Activated naive CD4-positive, alpha-beta T cell treated with anti-CD3 and anti-CD28 coated beads for 36 hours (primary cell): ENCODE results near the gene PTPRN2. TPM values are rescaled to one million over a fixed set of nuclear protein-coding genes. Genes with fewer than 3 reads are reported as not detected.

ENCODE experiments used
- CTCF ChIA-PET: fragments of 350-600 bp; sonication (Branson Sonifier 250); formaldehyde crosslinking; loops from one replicate; lab custom pipeline; 2021; ENCODE audit warnings: antibody characterized with exemption; lab: Charles Lee
- DNase-seq: peaks from one replicate; pipeline ENCODE4 v3.0.0-alpha.2; 2020
- H3K27ac Mint-ChIP-seq: one replicate; pipeline ENCODE4 v1.8.0; 2021; ENCODE audit warnings: mild to moderate bottlenecking, mixed read lengths
- H3K27me3 Mint-ChIP-seq: one replicate; pipeline ENCODE4 v1.8.0; 2021; ENCODE audit warnings: low read depth, mixed read lengths
- H3K36me3 Mint-ChIP-seq: one replicate; pipeline ENCODE4 v1.8.0; 2021; ENCODE audit warnings: low read depth, mixed read lengths
- H3K4me1 Mint-ChIP-seq: one replicate; pipeline ENCODE4 v1.8.0; 2021; ENCODE audit warnings: low read depth, mixed read lengths
- H3K4me3 Mint-ChIP-seq: one replicate; pipeline ENCODE4 v1.8.0; 2021; ENCODE audit warnings: mild to moderate bottlenecking, moderate library complexity, mixed read lengths
- H3K9me3 Mint-ChIP-seq: one replicate; pipeline ENCODE4 v1.8.0; 2021; ENCODE audit warnings: mixed read lengths
- intact Hi-C: fragments of 100-400 bp; cut with micrococcal nuclease; formaldehyde crosslinking; loops from one replicate; pipeline ENCODE4 v1.15.1; 2023
- total RNA-seq, 2 experiments: library from RNA; stranded (reverse); gene quantifications; one replicate each; pipeline ENCODE4 v1.2.3, GENCODE V29; 2021

The PTPRN2 gene
- total RNA-seq, 2 experiments from 2014 or later: 0.54 to 0.62 TPM

DNA sequence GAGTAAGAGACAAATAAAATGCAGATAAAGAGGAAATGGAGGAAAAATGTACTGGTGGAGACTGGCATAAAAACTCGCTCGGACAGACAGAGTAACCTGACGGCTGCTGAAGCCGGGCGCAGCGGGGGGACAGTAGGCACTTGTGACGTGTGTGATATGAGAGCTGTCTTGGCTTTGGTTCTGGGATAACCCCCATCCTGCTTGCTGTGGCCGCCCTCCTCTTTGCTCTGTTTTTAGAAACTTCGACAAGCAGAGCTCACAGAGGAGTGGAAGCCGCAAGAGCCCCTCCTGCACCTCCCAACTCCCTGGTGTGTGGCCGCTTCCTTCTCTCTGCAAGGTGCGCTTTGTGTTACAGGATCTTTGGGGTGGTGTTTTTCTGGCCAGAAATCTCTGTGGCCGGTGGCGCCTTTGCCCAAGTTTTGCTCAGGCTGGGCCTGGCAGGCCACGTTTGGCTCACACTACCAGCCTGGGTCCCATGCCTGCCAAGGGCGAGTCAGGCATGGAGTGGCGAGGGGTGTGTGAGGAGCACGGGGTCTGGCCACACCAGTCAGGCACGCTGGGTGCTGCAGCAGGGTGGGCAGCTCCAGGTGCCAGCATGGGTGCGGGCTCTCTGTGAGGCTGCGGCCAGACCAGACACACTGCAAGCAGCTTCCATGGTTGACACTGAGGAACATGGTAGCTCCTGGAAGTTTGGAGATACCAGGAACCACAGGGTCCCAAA lies 982.8 kb downstream of the PTPRN2 start:
- Mint-ChIP-seq H3K36me3 (no peaks in the 10 kb centered on the region), H3K27ac (no peak overlapping the region), H3K9me3 (no peaks in the 10 kb centered on the region), H3K4me1 (peaks cover 4% of the 10 kb centered on the region), H3K4me3 (no peak overlapping the region), H3K27me3 (no peaks in the 10 kb centered on the region)
- no peak for DNase-seq
- CTCF ChIA-PET: no interaction called here
- intact Hi-C loops: no loop called here

GRCh38 chr7:157603716-157604115 lies 983.9 kb downstream of the PTPRN2 start:
- H3K4me1 Mint-ChIP-seq: peaks cover 4% of the 10 kb centered on the region
- CTCF ChIA-PET: no interaction called here
- no peak for DNase-seq
- no peak overlapping the region for H3K4me3 Mint-ChIP-seq
- intact Hi-C loops: no loop called here
- no peaks in the 10 kb centered on the region for H3K27me3 Mint-ChIP-seq
- no peaks in the 10 kb centered on the region for H3K9me3 Mint-ChIP-seq
- H3K27ac Mint-ChIP-seq: no peak overlapping the region
- no peaks in the 10 kb centered on the region for H3K36me3 Mint-ChIP-seq

GRCh38 chr7:157603005-157603404 lies 984.6 kb downstream of the PTPRN2 start:
- Mint-ChIP-seq H3K9me3 (no peaks in the 10 kb centered on the region), H3K36me3 (no peaks in the 10 kb centered on the region), H3K4me3 (no peak overlapping the region), H3K27ac (no peak overlapping the region), H3K4me1 (peaks cover 4% of the 10 kb centered on the region), H3K27me3 (no peaks in the 10 kb centered on the region)
- CTCF ChIA-PET: no interaction called here
- intact Hi-C loops: no loop called here
- no peak for DNase-seq

- Mint-ChIP-seq H3K27me3 (no peaks in the 10 kb centered on the region), H3K27ac (no peak overlapping the region), H3K36me3 (no peaks in the 10 kb centered on the region), H3K9me3 (no peaks in the 10 kb centered on the region), H3K4me3 (no peak overlapping the region), H3K4me1 (peaks cover 4% of the 10 kb centered on the region)
- intact Hi-C loops: no loop called here
- CTCF ChIA-PET: interaction anchor here (0.7 kb wide), 1 partner anchor 11 kb away, joined by 3 read pairs; no protein-coding TSS in a partner anchor
- no peak for DNase-seq
Measured at GRCh38 chr7:157602581-157602980, 985.0 kb downstream of the PTPRN2 start.

DNA sequence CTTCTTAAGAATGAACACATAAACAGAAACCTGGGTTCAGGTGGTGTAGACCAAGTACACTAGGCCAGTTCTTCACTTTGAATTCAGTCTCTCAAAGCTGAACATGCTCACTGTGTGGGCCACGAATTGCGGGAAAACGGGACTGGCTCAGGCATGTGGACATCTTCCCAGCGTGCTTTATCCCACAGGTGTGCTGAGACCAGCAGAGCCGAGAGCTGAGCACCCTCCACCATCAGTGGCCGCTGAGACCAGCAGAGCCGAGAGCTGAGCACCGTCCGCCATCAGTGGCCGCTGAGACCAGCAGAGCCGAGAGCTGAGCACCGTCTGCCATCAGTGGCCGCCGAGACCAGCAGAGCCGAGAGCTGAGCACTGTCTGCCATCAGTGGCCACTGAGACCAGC lies 985.5 kb downstream of the PTPRN2 start:
- DNase-seq: no peak
- H3K27ac Mint-ChIP-seq: no peak overlapping the region
- no peaks in the 10 kb centered on the region for H3K9me3 Mint-ChIP-seq
- no peaks in the 10 kb centered on the region for H3K36me3 Mint-ChIP-seq
- no peak overlapping the region for H3K4me3 Mint-ChIP-seq
- intact Hi-C loops: no loop called here
- CTCF ChIA-PET: interaction anchor here (0.7 kb wide), 1 partner anchor 10 kb away, joined by 3 read pairs; no protein-coding TSS in a partner anchor
- H3K27me3 Mint-ChIP-seq: no peaks in the 10 kb centered on the region
- H3K4me1 Mint-ChIP-seq: peaks cover 4% of the 10 kb centered on the region

- intact Hi-C loops: no loop called here
- H3K36me3 Mint-ChIP-seq: no peaks in the 10 kb centered on the region
- CTCF ChIA-PET: no interaction called here
- no peaks in the 10 kb centered on the region for H3K27me3 Mint-ChIP-seq
- no peak for DNase-seq
- H3K4me1 Mint-ChIP-seq: peaks cover 1% of the 10 kb centered on the region
- H3K4me3 Mint-ChIP-seq: no peak overlapping the region
- no peaks in the 10 kb centered on the region for H3K9me3 Mint-ChIP-seq
- H3K27ac Mint-ChIP-seq: no peak overlapping the region
Measured at GRCh38 chr7:157601530-157601929, 986.1 kb downstream of the PTPRN2 start.

- H3K36me3 Mint-ChIP-seq: no peaks in the 10 kb centered on the region
- intact Hi-C loops: no loop called here
- CTCF ChIA-PET: no interaction called here
- no peaks in the 10 kb centered on the region for H3K4me1 Mint-ChIP-seq
- H3K4me3 Mint-ChIP-seq: no peak overlapping the region
- no peaks in the 10 kb centered on the region for H3K9me3 Mint-ChIP-seq
- DNase-seq: no peak
- H3K27me3 Mint-ChIP-seq: no peaks in the 10 kb centered on the region
- no peak overlapping the region for H3K27ac Mint-ChIP-seq
Measured at GRCh38 chr7:157599491-157599890, 988.1 kb downstream of the PTPRN2 start.

- H3K36me3 Mint-ChIP-seq: no peaks in the 10 kb centered on the region
- no peak overlapping the region for H3K27ac Mint-ChIP-seq
- no peak overlapping the region for H3K4me3 Mint-ChIP-seq
- CTCF ChIA-PET: no interaction called here
- H3K27me3 Mint-ChIP-seq: peaks cover under 1% of the 10 kb centered on the region
- no peaks in the 10 kb centered on the region for H3K4me1 Mint-ChIP-seq
- no peaks in the 10 kb centered on the region for H3K9me3 Mint-ChIP-seq
- intact Hi-C loops: no loop called here
- DNase-seq: no peak
Measured at GRCh38 chr7:157597562-157597961, 990.1 kb downstream of the PTPRN2 start.

GRCh38 chr7:157596881-157597280 lies 990.7 kb downstream of the PTPRN2 start:
- H3K27me3 Mint-ChIP-seq: peaks cover 4% of the 10 kb centered on the region
- no peak for DNase-seq
- intact Hi-C loops: no loop called here
- no peaks in the 10 kb centered on the region for H3K36me3 Mint-ChIP-seq
- CTCF ChIA-PET: no interaction called here
- no peak overlapping the region for H3K27ac Mint-ChIP-seq
- H3K4me1 Mint-ChIP-seq: no peaks in the 10 kb centered on the region
- H3K4me3 Mint-ChIP-seq: no peak overlapping the region
- no peaks in the 10 kb centered on the region for H3K9me3 Mint-ChIP-seq

GRCh38 chr7:157596471-157596870 lies 991.2 kb downstream of the PTPRN2 start:
- intact Hi-C loops: no loop called here
- H3K36me3 Mint-ChIP-seq: no peaks in the 10 kb centered on the region
- H3K9me3 Mint-ChIP-seq: no peaks in the 10 kb centered on the region
- no peak overlapping the region for H3K4me3 Mint-ChIP-seq
- H3K4me1 Mint-ChIP-seq: no peaks in the 10 kb centered on the region
- DNase-seq: no peak
- CTCF ChIA-PET: no interaction called here
- peaks cover 4% of the 10 kb centered on the region for H3K27me3 Mint-ChIP-seq
- H3K27ac Mint-ChIP-seq: no peak overlapping the region

DNA sequence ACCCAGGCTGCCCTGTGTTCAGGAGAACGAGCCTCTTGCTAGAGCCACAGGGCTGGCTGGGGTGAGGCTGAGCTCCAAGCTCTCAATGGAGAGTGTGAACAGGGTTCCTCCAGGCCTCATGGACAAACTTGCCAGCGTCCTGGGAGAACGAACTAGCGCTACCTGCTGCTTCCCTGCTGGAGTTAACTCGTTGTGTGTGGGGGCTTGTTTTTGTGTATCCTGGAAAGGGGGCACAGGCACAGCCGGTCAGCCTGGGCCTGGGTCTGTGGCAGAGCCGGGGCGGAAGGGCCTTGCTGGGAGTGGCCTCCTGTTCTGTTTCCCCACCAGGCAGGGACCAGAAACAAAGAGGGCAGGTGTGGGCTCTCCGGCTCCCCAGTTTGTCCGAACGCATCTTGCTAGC lies 991.6 kb downstream of the PTPRN2 start:
- H3K4me3 Mint-ChIP-seq: no peak overlapping the region
- no peak overlapping the region for H3K27ac Mint-ChIP-seq
- intact Hi-C loops: no loop called here
- H3K36me3 Mint-ChIP-seq: no peaks in the 10 kb centered on the region
- H3K9me3 Mint-ChIP-seq: no peaks in the 10 kb centered on the region
- CTCF ChIA-PET: no interaction called here
- H3K4me1 Mint-ChIP-seq: no peaks in the 10 kb centered on the region
- peaks cover 4% of the 10 kb centered on the region for H3K27me3 Mint-ChIP-seq
- DNase-seq: no peak

DNA sequence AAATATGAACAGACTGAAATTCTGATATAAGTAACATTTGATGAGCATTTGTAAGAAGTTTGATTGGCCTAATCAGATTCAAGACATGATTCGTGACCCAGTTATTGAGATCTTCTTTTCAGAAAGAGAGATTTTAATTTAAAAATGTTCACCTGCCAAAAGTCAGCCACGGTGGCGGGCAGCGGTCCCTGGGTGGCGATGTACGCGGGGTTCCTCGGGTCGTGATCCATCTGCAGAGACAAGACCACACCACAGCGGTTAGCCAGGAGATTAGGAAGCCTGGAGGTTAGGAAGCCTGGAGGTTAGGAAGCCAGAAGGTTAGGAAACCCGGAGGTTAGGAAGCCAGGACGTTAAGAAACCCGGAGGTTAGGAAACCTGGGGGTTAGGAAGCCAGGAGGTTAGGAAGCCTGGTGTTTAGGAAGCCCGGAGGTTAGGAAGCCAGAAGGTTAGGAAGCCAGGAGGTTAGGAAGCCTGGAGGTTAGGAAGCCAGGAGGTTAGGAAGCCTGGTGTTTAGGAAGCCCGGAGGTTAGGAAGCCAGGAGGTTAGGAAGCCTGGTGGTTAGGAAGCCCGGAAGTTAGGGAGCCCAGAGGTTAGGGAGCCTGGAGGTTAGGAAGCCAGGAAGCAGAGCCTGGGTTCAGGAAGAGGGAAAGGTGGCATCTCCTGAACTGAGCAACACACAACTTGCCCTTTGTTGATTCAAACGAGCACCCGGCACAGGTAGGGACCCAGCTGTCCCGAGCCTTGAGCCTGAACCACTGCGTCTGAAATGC lies 992.4 kb downstream of the PTPRN2 start:
- Mint-ChIP-seq H3K4me3 (no peak overlapping the region), H3K27ac (no peak overlapping the region), H3K27me3 (peaks cover 4% of the 10 kb centered on the region), H3K9me3 (no peaks in the 10 kb centered on the region), H3K36me3 (no peaks in the 10 kb centered on the region), H3K4me1 (no peaks in the 10 kb centered on the region)
- CTCF ChIA-PET: no interaction called here
- no peak for DNase-seq
- intact Hi-C loops: no loop called here

DNA sequence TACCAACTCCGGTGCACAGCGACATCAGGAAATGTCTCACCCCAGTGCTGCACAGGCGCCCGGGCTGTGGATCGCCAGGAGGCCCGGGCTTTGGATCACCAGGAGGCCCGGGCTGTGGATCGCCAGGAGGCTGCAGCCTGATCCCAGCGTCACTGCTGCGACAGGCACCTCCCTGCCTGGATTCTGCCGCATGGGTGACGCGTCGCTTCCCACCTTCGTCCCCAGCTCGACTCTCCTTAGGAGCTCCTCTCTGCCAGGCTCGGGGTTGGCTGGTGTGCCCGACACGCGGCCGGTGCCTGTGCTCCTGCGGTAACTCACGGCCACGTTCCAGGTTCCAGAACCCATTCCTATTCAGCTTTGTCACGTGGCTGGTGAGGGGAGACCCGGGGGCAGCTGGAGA lies 993.3 kb downstream of the PTPRN2 start:
- H3K27me3 Mint-ChIP-seq: peaks cover 4% of the 10 kb centered on the region
- no peaks in the 10 kb centered on the region for H3K9me3 Mint-ChIP-seq
- no peaks in the 10 kb centered on the region for H3K36me3 Mint-ChIP-seq
- intact Hi-C loops: no loop called here
- H3K4me1 Mint-ChIP-seq: no peaks in the 10 kb centered on the region
- DNase-seq: no peak
- H3K4me3 Mint-ChIP-seq: no peak overlapping the region
- no peak overlapping the region for H3K27ac Mint-ChIP-seq
- CTCF ChIA-PET: no interaction called here
